ENCODE data around the gene UNC5B.
"Not testable (repeated sequence)": the region's sequence is repeated elsewhere in the genome, so short reads cannot be mapped to it uniquely, and the experiment has no call there.

UNC5B gene

DNA sequence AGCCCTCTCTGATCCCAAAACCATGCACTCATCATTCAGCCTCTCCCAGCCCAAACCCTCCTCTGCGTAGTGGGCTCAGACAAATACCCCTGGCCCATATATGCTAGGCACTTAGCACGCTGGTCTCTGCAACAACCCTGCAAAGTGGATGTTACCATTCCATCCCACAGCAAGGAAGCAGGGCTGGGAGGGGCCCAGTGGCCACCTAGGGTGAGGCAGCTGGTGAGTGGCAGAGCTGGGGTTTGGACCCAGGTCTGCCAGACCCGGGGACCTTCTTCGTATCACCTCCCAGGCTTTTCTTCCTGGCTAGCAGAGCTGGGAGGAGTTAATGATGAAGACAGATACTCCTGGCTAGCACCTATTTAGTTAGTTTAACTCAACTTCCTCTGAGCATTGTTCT lies 73.6 kb downstream of the UNC5B start:
- FAIRE-seq: no peak

DNA sequence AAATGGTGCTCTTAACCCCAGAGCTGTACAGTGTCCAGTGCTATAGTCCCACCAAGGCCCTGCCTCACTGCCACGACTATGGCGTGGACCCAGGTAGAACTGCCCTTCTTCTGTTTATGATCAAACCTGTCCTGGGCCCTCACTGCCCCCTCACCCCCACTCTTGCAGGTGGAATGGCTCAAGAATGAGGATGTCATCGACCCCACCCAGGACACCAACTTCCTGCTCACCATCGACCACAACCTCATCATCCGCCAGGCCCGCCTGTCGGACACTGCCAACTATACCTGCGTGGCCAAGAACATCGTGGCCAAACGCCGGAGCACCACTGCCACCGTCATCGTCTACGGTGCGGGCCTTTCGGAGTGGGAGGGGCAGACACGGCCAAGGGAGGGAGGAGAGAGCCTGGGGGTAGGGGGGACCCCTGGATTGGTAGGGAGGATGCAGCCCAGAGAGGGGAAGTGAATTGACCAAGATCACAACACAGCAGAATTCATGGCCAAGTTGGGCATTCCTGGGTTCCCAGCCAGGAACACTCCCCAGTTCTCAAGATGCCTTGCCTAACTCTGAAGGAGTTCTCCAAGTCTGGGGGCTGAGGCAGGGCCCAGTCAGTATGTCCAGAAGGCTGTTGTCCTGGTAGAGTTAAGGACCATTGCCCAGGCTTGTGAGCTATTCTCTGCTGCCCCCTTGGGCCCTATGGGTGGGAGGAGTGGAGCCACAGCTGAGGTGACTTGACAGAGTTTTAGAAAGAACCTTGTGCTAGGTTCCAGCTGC lies 74.3 kb downstream of the UNC5B start:
- no peak for FAIRE-seq

DNA sequence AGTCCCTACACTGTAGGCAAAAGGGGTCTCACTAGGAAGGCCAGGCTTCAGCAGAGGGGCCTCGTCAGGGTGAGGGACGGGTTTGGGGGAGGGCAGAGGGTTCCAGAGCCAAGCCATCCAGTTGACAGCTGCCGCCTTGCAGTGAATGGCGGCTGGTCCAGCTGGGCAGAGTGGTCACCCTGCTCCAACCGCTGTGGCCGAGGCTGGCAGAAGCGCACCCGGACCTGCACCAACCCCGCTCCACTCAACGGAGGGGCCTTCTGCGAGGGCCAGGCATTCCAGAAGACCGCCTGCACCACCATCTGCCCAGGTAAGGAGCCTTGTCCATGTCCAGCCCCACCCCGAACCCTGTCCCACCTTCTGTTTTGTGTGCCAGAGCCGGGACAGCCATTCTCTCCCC lies 75.1 kb downstream of the UNC5B start:
- no peak for FAIRE-seq

DNA sequence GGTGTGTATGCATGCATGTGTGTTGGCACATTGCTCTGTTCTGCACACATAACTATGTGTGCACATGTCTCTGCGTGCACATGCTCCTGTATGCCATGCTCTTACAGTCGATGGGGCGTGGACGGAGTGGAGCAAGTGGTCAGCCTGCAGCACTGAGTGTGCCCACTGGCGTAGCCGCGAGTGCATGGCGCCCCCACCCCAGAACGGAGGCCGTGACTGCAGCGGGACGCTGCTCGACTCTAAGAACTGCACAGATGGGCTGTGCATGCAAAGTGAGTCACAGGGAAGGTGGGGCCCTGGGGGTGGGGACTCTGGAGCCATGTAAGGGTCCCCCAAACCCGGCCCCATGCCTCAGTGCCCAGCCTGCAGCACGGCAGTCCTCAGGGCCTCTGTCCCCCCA lies 76.1 kb downstream of the UNC5B start:
- FAIRE-seq: no peak

DNA sequence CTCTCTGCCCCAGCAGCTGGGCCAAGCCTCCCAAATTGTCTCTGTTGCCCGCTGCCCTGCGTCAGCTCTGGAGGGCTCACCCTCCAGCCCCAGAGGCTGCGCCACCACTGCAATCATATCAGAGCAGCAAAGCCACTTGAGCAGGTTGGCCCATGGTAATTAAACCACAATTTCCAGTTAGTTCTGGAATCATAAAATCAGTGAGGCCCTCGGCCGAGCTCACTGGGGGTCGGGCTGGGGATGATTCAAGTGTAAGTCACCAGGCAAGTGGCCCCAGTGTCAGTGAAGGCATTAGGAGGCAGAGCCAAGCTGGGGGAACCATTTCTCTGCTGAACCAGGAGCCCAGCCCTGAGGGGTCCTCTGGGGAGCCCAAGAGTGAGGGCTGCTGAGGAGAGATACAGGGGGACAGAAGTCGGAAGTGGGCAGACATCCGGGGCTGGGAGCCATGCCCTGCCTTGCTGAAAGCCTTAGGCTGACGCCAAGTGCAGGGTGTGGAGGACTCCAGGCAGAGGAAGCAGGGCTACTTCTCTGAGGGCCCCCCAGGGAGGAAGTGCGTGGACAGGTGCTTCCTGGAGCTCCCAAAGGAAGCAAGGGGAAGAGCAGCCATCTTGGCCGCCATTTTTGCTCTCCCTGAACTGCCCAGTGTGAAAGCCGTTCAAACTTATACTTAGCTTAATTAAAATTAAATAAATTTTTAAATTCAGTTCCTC lies 77.2 kb downstream of the UNC5B start:
- FAIRE-seq: no peak

DNA sequence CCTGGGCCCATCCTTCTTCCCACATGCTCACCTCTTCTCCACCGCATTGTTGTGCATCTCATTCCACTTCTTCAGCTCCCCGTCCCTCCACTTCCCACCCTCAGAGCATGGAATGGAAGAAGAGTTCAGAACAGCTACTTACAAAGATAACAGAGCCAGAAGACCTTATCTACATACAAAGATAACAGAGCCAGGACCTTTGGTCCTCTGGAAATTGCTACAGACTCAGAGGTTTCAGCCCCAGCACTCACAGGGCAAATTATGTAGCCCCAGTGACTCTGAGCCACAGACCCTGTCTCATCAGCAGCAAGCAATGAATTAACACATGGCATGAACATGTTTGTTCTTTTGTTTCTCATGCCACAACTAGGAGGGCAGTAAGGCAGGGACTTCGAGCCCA lies 78.0 kb downstream of the UNC5B start:
- no peak for FAIRE-seq

DNA sequence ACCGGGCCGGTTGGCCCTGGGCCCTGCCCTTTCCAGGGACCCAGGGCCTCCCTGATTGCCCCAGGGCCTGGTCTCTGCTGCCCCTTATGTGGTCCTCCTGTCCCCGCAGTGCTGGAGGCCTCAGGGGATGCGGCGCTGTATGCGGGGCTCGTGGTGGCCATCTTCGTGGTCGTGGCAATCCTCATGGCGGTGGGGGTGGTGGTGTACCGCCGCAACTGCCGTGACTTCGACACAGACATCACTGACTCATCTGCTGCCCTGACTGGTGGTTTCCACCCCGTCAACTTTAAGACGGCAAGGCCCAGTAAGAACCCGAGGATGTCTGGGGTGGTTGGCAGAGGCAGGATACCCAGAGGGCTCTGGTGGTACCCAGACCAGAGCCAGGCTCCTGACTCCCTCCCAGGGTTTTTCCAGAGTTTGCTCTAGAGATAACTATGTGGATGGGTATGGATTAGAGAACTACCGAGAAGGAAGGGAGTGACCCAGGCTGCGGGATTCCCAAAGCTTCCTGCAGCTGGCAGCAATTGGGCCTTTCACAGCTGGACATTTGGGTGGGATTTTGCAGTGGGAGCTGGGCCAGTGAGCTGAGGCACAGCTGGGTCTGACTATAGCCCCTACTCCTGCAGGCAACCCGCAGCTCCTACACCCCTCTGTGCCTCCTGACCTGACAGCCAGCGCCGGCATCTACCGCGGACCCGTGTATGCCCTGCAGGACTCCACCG lies 78.6 kb downstream of the UNC5B start:
- FAIRE-seq: no peak

DNA sequence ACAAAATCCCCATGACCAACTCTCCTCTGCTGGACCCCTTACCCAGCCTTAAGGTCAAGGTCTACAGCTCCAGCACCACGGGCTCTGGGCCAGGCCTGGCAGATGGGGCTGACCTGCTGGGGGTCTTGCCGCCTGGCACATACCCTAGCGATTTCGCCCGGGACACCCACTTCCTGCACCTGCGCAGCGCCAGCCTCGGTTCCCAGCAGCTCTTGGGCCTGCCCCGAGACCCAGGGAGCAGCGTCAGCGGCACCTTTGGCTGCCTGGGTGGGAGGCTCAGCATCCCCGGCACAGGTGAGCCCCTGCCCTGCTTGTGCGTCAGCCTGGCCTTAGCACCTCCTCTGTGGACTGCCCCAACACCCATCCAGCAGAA lies 79.1 kb downstream of the UNC5B start:
- no peak for FAIRE-seq

DNA sequence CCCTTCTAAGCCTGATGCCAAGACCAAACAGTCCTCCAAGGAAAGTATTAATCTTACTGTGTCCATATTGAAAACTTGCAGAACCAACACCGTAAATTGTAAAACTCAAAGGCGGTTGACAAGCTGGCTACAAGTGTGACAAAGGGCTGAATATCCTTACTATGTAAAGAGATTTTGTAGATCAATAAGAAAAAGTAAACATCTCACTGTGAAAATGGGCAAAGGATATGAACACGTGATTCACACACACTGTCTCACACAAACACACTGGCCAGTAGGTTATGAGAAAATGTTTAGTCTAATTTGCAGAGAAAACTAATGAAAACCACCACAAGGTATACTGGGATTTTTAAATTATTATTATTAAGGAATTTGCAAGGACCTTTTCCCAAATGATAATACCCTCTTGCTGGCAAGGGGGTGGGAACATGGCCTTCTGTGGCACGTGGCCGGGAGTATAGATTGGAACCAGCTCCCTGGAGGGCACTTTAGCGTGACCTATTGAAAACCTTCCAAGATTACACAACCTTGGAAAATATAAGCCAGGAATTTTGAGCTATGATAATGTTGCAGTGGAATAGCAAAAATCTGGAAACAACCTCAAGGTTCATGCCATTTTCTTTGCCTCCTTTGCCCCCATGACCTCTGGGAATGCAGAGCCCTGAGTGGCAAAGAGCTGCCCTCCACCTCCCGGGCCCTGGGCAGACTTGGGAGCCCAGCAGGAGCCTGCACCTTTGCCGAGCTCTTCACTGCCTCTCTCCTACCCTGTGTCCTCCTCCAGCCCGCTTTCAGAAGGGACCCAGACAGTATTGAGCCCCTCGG lies 80.5 kb downstream of the UNC5B start:
- no peak for FAIRE-seq

DNA sequence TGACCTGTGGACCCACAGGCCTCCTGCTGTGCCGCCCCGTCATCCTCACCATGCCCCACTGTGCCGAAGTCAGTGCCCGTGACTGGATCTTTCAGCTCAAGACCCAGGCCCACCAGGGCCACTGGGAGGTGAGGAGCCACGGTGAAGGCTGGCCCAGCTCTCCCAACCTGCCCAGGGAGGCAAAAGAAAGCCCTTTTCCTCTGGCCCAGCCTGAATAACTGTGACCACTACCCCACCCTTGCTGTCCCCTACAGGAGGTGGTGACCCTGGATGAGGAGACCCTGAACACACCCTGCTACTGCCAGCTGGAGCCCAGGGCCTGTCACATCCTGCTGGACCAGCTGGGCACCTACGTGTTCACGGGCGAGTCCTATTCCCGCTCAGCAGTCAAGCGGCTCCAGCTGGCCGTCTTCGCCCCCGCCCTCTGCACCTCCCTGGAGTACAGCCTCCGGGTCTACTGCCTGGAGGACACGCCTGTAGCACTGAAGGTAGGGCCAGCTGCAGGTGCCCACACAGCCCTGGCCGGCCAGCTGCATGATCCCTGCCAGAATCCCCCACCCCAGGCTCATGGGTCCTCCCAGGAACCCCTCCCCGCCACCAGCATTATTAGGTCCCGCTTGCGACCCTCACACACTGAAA lies 81.2 kb downstream of the UNC5B start:
- FAIRE-seq: no peak

DNA sequence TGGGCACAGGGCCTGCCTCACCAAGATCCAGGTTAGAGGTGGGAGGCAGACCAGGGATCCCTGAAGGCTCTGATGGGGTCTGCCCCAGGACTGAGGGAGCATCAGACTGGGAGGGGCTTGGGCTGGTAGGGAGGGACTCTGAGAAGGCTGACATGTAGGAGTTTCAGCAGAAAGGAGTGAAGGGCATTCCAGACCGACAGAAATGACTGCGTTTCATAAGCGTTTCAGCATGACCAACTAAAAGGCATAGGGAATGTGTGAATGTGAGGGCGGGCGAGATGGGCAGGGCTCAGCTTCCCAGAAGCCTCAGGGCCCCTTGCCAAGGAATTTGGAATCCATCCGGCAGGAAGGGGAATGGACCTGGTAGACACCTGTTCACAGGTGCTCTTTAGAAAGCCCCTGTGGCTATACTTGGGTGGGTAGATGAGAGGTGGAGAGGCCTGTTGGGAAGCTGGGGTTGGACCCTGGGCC lies 81.8 kb downstream of the UNC5B start:
- FAIRE-seq: no peak

DNA sequence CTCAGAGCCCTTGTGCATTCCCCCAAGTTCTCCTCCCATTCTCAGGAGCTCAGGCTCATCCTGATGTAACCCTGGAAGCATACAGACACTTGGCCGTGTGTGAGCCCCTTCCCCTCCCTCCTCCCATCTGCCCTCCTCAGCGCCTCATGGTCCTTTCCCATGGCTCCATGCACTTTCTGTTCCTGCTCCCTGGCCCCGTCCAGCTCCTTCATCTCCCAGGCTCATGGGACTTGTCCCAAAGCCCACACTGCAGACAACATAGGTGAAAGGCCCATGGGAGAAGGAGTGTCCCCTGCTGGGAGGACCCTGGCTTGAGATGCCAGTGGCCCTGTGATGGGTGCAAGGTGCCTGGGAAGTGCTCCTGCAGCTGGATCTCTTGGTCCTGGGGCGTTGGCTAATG lies 82.5 kb downstream of the UNC5B start:
- no peak for FAIRE-seq

DNA sequence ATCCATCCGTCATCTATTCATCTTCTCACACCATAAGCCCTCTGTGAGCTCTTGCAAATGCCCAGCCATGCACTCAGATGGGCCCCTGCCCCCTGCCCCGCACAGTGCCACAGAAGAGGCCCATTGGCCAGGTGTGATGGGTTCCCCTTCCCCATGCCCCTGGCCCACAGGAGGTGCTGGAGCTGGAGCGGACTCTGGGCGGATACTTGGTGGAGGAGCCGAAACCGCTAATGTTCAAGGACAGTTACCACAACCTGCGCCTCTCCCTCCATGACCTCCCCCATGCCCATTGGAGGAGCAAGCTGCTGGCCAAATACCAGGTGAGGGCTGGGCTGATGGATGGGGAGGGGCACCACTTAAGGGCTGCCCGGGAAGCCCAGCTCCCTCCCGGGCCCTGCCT lies 83.3 kb downstream of the UNC5B start:
- FAIRE-seq: no peak

DNA sequence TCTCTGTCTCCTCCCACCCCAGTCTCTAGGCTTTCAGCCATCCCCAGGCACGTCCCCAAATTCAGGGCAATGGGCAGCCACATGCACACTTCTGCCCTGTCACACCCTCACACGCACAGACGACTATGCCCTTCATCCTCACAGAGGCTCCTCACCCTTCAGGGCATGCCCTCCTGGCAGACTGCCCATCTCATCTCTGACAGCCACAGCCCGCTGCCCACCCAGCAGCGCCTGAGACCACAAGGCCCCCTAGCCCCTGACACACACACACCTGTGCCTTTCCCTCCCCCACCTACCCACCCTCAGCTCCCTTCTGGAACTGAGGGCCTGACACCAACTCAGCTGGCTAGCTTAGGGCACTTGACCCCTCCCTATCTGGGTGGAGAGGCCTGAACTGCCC lies 83.7 kb downstream of the UNC5B start:
- FAIRE-seq: no peak

DNA sequence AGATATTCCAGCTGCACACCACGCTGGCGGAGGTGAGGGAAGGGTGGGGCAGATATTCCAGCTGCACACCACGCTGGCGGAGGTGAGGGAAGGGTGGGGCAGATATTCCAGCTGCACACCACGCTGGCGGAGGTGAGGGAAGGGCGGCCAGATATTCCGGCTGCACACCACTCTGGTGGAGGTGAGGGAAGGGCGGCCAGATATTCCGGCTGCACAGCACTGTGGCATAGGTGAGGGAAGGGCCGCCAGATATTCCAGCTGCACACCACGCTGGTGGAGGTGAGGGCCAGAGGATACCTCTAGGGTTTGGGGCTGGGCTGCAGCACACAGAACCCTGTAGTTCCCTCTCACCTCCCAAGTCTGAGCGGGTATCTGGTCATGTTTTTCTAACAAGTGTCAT lies 84.4 kb downstream of the UNC5B start:
- FAIRE-seq: not testable (repeated sequence)

DNA sequence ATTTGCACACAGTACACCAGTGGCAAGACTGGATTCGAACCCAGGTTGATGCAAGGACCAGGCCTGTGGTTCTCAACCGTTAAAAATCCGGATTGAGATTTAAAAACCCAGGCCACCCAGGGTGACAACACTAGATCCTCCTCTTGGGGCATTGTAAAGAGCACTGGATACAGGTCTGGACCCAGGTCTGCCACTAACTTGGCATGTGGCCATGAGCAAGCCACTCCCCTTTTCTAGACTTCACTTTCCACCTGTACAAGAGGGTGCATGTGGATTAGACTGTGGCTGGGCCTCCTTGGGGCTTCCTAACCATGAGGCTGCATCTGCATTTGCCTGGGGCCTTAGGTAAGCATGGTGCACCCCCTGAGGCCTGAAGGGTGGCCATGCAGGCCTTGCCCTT lies 85.0 kb downstream of the UNC5B start:
- FAIRE-seq: no peak

DNA sequence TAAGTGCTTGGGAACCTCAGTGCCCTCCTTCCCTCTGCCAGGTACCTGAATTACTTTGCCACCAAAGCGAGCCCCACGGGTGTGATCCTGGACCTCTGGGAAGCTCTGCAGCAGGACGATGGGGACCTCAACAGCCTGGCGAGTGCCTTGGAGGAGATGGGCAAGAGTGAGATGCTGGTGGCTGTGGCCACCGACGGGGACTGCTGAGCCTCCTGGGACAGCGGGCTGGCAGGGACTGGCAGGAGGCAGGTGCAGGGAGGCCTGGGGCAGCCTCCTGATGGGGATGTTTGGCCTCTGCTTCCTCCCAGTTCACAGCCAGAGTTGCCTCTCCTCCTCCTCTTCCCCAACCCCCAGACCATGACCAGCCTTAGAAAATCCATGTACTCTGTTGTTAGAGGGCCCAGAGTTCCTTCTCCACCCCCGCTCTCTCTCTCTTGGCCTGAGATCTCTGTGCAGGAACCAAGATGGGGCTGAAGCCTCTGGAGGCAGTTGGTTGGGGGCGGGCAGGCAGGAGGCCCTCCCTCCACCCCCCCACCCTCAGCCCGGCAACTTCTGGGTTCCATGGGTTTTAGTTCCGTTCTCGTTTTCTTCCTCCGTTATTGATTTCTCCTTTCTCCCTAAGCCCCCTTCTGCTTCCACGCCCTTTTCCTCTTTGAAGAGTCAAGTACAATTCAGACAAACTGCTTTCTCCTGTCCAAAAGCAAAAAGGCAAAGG lies 86.9 kb downstream of the UNC5B start:
- FAIRE-seq: no peak

DNA sequence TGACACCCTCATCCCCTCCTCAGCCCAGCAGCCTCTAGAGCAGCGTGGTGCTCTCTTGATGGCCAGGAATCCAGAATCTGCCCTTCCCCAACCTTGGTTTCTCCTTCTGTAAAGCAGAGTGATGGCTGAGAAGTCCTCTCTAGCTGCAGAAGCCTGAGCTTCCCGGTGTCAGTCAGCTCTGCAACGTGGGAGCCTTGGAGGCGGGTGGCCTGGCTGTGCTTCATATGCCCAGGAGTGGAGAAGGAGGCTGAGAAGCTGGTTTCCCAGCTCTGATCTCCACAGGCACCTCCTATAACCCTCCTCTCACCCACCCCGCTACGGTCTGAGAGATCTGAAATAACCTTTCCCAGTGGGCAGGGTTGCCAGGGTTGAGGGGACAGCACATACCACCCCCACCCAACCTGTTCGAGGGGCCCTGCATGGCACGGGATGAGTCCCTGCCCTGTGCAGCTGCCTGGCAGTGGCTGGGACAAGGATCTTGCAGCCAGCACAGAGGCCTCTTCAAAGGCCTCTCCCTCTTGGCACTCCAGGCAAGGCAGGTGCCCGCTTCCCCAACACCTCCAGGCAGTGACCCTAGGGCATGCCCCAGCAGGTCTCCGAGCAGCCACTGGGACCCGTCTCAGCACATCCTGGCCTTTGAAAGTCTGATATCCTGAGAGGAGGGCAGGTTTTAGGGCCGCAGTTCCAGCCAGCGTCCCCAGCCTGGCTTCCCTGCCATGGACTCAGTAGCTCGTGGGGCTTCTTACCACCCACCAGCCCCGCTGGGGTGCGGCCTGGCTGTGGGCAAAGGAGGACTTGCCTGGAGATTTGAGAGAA lies 88.4 kb downstream of the UNC5B start:
- no peak for FAIRE-seq

DNA sequence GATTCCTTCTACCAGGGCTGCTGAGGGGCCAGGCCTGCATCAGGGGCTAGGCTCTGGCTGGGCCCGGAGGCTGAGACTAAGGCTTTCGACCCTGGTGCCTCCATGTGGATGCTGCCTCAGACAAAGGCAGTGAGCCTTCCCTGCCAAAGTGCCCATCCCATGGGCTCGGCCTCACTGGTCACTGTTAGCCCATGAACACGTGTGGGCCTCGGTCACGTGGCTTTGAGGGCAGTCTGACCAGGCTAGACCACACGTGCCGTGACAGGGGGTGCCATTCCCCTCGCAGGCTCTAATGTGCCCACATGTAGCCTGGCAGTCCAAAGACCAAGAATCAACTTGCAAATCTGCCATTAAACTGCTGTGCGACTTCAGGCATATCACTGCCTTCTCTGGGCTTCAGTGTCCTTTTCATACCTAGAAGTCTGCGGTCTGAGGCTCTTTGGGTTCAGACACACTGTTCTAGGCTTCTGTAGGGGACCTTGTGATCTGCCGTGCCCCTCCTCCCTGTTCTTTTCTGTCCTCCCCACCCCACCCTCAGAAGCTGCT lies 89.1 kb downstream of the UNC5B start:
- no peak for FAIRE-seq

DNA sequence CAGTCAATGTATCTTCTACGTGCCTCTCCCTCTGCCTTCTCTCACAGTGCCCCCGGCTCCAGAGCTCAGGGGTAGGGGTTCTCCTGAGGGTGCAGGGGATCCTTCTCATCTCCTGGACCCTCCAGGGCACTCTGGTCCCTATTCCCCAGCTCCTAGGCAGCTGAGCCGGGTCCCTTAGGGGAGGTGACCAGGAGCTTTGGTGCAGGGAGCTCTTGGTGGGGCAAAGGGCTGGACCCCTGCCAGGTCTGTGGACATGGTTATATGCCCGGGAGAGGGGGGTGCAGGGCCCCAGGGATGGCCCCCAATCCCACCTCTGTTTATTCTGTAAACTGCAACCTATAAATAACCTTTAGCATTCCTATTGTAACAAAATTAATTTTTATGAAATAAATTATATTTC lies 90.1 kb downstream of the UNC5B start:
- no peak for FAIRE-seq

Data from G401.6 (cell line).